DOHH2 (cell line): ENCODE data around the gene TUFT1.

ENCODE experiments used
- EZH2phosphoT487 ChIP-seq: fragments of 200-600 bp; sonication (generic); IDR thresholded peaks from 2 replicates; pipeline ENCODE4 v1.6.1; 2017; ENCODE audit warnings: borderline replicate concordance, mild to moderate bottlenecking, antibody characterized with exemption, low read length, moderate library complexity, mixed read lengths
- TF ChIP-seq, protein P1 (sequence below): fragments of 200-600 bp; sonication (generic); IDR thresholded peaks from one replicate; pipeline ENCODE4 v1.5.1; 2014; ENCODE audit warnings: antibody characterized with exemption, mild to moderate bottlenecking, low read depth, low read length; ENCODE audit not compliant: poor library complexity, severe bottlenecking

DNA sequence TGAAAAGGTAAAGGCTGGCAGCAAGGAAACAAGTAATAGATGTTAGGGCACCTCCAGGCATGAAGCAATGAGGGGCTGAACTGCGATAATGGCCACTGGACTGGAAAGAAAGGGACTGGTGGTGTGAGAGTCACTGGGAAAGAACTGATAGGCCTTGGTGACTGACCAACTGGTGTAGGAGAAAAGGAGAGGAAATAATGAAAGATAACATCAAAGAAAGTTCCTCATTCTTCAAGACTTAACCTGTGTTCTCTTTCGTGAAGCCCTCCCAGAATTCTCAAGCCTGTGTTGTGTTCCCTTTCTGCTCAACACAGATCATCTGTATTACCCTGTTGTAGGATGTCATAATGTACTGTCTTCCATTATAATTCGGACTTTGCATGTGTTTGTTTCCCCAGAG, 50.9 kb downstream of the TUFT1 start:
- TF ChIP-seq, protein P1, sequence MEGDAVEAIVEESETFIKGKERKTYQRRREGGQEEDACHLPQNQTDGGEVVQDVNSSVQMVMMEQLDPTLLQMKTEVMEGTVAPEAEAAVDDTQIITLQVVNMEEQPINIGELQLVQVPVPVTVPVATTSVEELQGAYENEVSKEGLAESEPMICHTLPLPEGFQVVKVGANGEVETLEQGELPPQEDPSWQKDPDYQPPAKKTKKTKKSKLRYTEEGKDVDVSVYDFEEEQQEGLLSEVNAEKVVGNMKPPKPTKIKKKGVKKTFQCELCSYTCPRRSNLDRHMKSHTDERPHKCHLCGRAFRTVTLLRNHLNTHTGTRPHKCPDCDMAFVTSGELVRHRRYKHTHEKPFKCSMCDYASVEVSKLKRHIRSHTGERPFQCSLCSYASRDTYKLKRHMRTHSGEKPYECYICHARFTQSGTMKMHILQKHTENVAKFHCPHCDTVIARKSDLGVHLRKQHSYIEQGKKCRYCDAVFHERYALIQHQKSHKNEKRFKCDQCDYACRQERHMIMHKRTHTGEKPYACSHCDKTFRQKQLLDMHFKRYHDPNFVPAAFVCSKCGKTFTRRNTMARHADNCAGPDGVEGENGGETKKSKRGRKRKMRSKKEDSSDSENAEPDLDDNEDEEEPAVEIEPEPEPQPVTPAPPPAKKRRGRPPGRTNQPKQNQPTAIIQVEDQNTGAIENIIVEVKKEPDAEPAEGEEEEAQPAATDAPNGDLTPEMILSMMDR: no peak
- no peak for TF ChIP-seq EZH2phosphoT487
